ENCODE measurements around the gene SCAPER. TPM values are rescaled to one million over a fixed set of nuclear protein-coding genes. Genes with fewer than 3 reads are reported as not detected.

Gene SCAPER
- total and polyA plus RNA-seq, 2 of the 4 experiments (the other 2 are of a cell fraction) = 2.9 to 9.7 TPM

DNA sequence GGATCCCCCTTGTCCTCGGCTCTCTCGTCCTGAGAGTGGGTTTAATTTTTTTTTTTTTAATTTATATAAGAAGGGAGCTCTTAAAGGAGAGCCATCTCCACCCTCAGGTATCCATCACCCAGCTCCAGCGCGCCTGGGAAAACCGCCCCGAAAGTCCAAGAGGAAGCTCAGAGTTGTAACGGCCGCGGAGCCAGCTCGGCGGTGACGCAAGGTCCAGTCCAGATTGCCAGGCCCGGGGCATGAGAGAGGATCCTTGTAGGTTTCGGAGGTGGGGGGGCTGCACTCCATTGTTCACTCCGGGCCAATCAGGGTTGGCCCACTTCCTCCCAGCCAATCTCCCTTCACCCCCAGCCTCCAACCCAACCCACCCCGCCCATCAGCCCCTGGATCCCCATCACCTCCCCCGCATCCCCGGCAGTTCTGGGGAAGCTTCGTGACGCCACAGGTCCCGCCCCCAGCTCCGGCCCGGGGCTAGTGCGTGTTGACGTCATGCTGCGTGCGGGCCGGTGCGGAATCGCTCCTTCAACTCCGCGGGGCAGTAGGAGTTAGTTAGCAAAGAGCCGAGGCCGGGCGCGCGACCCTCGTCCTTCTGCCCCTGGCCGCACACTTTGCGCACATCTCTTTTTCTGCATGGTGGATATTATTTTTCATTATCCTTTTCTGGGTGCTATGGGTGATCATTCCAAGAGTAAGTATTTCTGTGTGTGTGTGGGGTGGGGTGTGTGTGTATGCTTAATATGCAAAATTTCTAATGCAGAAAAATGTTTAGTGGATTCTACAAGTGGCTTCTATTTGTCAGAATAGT, 568.7 kb downstream of the SCAPER start, which contains the start of gene ISL2:
TSS of gene ISL2 (plus strand) at position 520 of the 805 bp plus-strand sequence. CDS start at position 631, 111 bp downstream.
- ATAC-seq (ENCODE audit: low read depth) = peak; percentile 94
- H3K4me2 ChIP-seq (ENCODE audit: low read depth, low read length) = peak within 1 kb of the TSS; percentile 88
- peaks cover 9% of the 10 kb centered on the region; the same call in 1 of the 2 replicates for H3K9me3 ChIP-seq (ENCODE audit: control insufficient read depth, insufficient read depth, low read length)
- peak within 1 kb of the TSS; percentile 83 for H2BK5ac ChIP-seq (ENCODE audit: low read depth, low read length, poor library complexity, severe bottlenecking)
- DNase-seq = peak; percentile 96
- no TSS peak for BruUV-seq (replicated peaks)
- peak within 1 kb of the TSS; percentile 88 for H3K9ac ChIP-seq (ENCODE audit: low read depth, low read length)
- peak within 1 kb of the TSS; percentile 97 for H4K91ac ChIP-seq (ENCODE audit: insufficient read depth, low read depth, low read length)
- H2BK120ac ChIP-seq (ENCODE audit: low read depth, low read length) = peak within 1 kb of the TSS; percentile 84
- peak within 1 kb of the TSS; percentile 80 for H3K27ac ChIP-seq (ENCODE audit: insufficient read depth, low read length)
- dilution Hi-C loops (cut with HindIII; ENCODE audit: low sequenced_read_pairs, unreplicated experiment) (no loop called here), intact Hi-C loops (cut with micrococcal nuclease) (loop anchor here (5.0 kb wide), 2 partner anchors 99 to 506 kb away; no protein-coding TSS in a partner anchor), in situ Hi-C loops (cut with MboI; ENCODE audit: low sequenced_read_pairs) (no loop called here)
- ChIA-PET POLR2A (ENCODE audit: unreplicated experiment) (interaction anchor here (0.6 to 0.7 kb wide), 3 partner anchors 11 to 1673 kb away, joined by 3 to 5 read pairs (median 5); no protein-coding TSS in a partner anchor), CTCF (interaction anchor here (0.6 to 1.4 kb wide), 2 partner anchors 69 to 184 kb away, joined by 3 to 6 read pairs; no protein-coding TSS in a partner anchor)
- peak within 1 kb of the TSS; percentile 76 for H2AK9ac ChIP-seq (replicated peaks; ENCODE audit: low read depth, low read length, poor library complexity)
- H4K5ac ChIP-seq (ENCODE audit: low read depth, low read length) = peak within 1 kb of the TSS; percentile 95
- peaks cover 8% of the 10 kb centered on the region for H3K4me1 ChIP-seq (ENCODE audit: control insufficient read depth, insufficient read depth, low read length)
- H3K36me3 ChIP-seq (ENCODE audit: control insufficient read depth, insufficient read depth, low read length) = peaks cover 12% of the 10 kb centered on the region; the same call in 1 of the 2 replicates
- H3K18ac ChIP-seq (ENCODE audit: low read depth, low read length) = peak within 1 kb of the TSS; percentile 65
- H2BK15ac ChIP-seq (ENCODE audit: low read depth, low read length) = peak within 1 kb of the TSS; percentile 91
- peak within 1 kb of the TSS; percentile 87 to 97 for H4K8ac ChIP-seq (ENCODE audit: low read depth in 2 of 2, low read length in 2 of 2)
- peak within 1 kb of the TSS; percentile 89 for H2AK5ac ChIP-seq (ENCODE audit: low read depth, low read length)
- H3K27me3 ChIP-seq (ENCODE audit: control insufficient read depth, insufficient read depth, low read length) = peaks cover 22% of the 10 kb centered on the region; the same call in 1 of the 2 replicates
- H2AFZ ChIP-seq (replicated peaks; ENCODE audit: low read length, poor library complexity) = peak within 1 kb of the TSS; percentile 87
- peak within 1 kb of the TSS; percentile 99 for H3K14ac ChIP-seq (replicated peaks; ENCODE audit: low read depth, low read length)
- H3K79me1 ChIP-seq (ENCODE audit: low read depth in 1 of 2, low read length in 2 of 2) = peaks cover 3 to 17% of the 10 kb centered on the region in 2 experiments; a peak in 3 of 4 replicates
- WGBS, 2 experiments (ENCODE audit: extremely low coverage in 2 of 2, insufficient read length in 1 of 2) = 12% methylated on average over 6 of the region's 40 CpGs; no CpG with 5 or more reads in 1 of the 2 experiments
- peak within 1 kb of the TSS; percentile 93 for H3K23ac ChIP-seq (ENCODE audit: low read depth, low read length)
- peak within 1 kb of the TSS; percentile 72 for H2BK20ac ChIP-seq (ENCODE audit: low read depth, low read length)
- peak within 1 kb of the TSS; percentile 97 for H3K56ac ChIP-seq (ENCODE audit: extremely low read depth, insufficient read depth, low read length)
- peak within 1 kb of the TSS; percentile 68 for H3K4me3 ChIP-seq (ENCODE audit: insufficient read depth, low read depth, low read length)
- peaks cover 12% of the 10 kb centered on the region for H4K20me1 ChIP-seq (ENCODE audit: insufficient read depth, low read length)
- no peaks in the 10 kb centered on the region; the same call in 1 of the 2 replicates for H3K9me1 ChIP-seq (ENCODE audit: insufficient read depth, low read length)
- H3K4ac ChIP-seq (ENCODE audit: low read depth, low read length) = peak within 1 kb of the TSS; percentile 96
- peak; percentile 80; the same call in 1 of the 2 replicates for TF ChIP-seq MAZ (IDR thresholded peaks at IDR 0.05; ENCODE audit: borderline replicate concordance, low read depth, low read length)
- TF ChIP-seq, protein P1, sequence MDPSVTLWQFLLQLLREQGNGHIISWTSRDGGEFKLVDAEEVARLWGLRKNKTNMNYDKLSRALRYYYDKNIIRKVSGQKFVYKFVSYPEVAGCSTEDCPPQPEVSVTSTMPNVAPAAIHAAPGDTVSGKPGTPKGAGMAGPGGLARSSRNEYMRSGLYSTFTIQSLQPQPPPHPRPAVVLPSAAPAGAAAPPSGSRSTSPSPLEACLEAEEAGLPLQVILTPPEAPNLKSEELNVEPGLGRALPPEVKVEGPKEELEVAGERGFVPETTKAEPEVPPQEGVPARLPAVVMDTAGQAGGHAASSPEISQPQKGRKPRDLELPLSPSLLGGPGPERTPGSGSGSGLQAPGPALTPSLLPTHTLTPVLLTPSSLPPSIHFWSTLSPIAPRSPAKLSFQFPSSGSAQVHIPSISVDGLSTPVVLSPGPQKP (IDR thresholded peaks at IDR 0.05; ENCODE audit: borderline replicate concordance, low read depth, low read length) = no peak
- TF ChIP-seq, protein P2, sequence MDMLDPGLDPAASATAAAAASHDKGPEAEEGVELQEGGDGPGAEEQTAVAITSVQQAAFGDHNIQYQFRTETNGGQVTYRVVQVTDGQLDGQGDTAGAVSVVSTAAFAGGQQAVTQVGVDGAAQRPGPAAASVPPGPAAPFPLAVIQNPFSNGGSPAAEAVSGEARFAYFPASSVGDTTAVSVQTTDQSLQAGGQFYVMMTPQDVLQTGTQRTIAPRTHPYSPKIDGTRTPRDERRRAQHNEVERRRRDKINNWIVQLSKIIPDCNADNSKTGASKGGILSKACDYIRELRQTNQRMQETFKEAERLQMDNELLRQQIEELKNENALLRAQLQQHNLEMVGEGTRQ (IDR thresholded peaks at IDR 0.05; ENCODE audit: low read depth, low read length) = no peak
- TF ChIP-seq RAD21 (IDR thresholded peaks at IDR 0.05; ENCODE audit: low read length) = no peak
- no peak for TF ChIP-seq NFE2L2 (IDR thresholded peaks at IDR 0.05; ENCODE audit: low read depth, low read length)
- no peak for TF ChIP-seq CHD1 (IDR thresholded peaks at IDR 0.05; ENCODE audit: low read depth, low read length)
- TF ChIP-seq MAFK (IDR thresholded peaks at IDR 0.05; ENCODE audit: low read depth, low read length) = no peak
- no peak for TF ChIP-seq RFX5 (IDR thresholded peaks at IDR 0.05; ENCODE audit: low read depth, low read length)
- TF ChIP-seq SMC3 (IDR thresholded peaks at IDR 0.05; ENCODE audit: low read depth, low read length) = no peak
- 0 out of 2 replicates have a peak, but pooled peaks have one; percentile 42 for TF ChIP-seq MXI1 (IDR thresholded peaks at IDR 0.05; ENCODE audit: borderline replicate concordance, low read depth, low read length)
- TF ChIP-seq POLR2A (IDR thresholded peaks at IDR 0.05; ENCODE audit: low read depth, low read length) = peak; percentile 89
- TF ChIP-seq, protein P3, sequence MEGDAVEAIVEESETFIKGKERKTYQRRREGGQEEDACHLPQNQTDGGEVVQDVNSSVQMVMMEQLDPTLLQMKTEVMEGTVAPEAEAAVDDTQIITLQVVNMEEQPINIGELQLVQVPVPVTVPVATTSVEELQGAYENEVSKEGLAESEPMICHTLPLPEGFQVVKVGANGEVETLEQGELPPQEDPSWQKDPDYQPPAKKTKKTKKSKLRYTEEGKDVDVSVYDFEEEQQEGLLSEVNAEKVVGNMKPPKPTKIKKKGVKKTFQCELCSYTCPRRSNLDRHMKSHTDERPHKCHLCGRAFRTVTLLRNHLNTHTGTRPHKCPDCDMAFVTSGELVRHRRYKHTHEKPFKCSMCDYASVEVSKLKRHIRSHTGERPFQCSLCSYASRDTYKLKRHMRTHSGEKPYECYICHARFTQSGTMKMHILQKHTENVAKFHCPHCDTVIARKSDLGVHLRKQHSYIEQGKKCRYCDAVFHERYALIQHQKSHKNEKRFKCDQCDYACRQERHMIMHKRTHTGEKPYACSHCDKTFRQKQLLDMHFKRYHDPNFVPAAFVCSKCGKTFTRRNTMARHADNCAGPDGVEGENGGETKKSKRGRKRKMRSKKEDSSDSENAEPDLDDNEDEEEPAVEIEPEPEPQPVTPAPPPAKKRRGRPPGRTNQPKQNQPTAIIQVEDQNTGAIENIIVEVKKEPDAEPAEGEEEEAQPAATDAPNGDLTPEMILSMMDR (conservative IDR thresholded peaks at IDR 0.05; ENCODE audit: low read depth, low read length) = no peak
- TF ChIP-seq FOS (IDR thresholded peaks at IDR 0.05; ENCODE audit: low read depth, low read length) = no peak
